ENCODE results near the gene RPGR. TPM values are rescaled to one million over a fixed set of nuclear protein-coding genes. Genes with fewer than 3 reads are reported as not detected.

The RPGR gene
- total and polyA plus RNA-seq, 4 donors = 2.6 to 21.8 (median 11.8) TPM

- intact Hi-C loops (cut with DNase I) = no loop called here
- no peak overlapping the region for H3K27ac ChIP-seq (ENCODE audit: low read depth in 1 of 2, low read length in 2 of 2)
- H3K27me3 ChIP-seq (ENCODE audit: control insufficient read depth in 1 of 2, insufficient read depth in 2 of 2, low read length in 1 of 2) = no peaks in the 10 kb centered on the region
- ATAC-seq (ENCODE audit: low FRiP score) = no peak
- no peaks in the 10 kb centered on the region for H3K4me1 ChIP-seq (ENCODE audit: control insufficient read depth in 1 of 2, insufficient read depth in 2 of 2, low read length in 2 of 2)
- H3K4me3 ChIP-seq (ENCODE audit: low read length in 2 of 2) = no peak overlapping the region
- WGBS, 2 donors = 66 to 68% methylated on average over 3 of the region's 3 CpGs
- no peak for DNase-seq
- no peaks in the 10 kb centered on the region for H3K36me3 ChIP-seq (ENCODE audit: control insufficient read depth in 1 of 2, insufficient read depth in 2 of 2, low read length in 1 of 2)
- no peaks in the 10 kb centered on the region for H3K9me3 ChIP-seq (ENCODE audit: control insufficient read depth, low read length)
Observed at GRCh38 chrX:38341442-38341841, 14.1 kb upstream of the RPGR start.

GRCh38 chrX:38336538-38337240 is 9.4 kb upstream of the RPGR start:
- intact Hi-C loops (cut with DNase I) = no loop called here

GRCh38 chrX:38335382-38335781 is 8.1 kb upstream of the RPGR start:
- Histone ChIP-seq H3K9me3 (ENCODE audit: control insufficient read depth, low read length) (no peaks in the 10 kb centered on the region), H3K4me3 (ENCODE audit: low read length in 2 of 2) (no peak overlapping the region), H3K27me3 (ENCODE audit: control insufficient read depth in 1 of 2, insufficient read depth in 2 of 2, low read length in 1 of 2) (no peaks in the 10 kb centered on the region), H3K27ac (ENCODE audit: low read depth in 1 of 2, low read length in 2 of 2) (no peak overlapping the region), H3K4me1 (ENCODE audit: control insufficient read depth in 1 of 2, insufficient read depth in 2 of 2, low read length in 2 of 2) (no peaks in the 10 kb centered on the region), H3K36me3 (ENCODE audit: control insufficient read depth in 1 of 2, insufficient read depth in 2 of 2, low read length in 1 of 2) (no peaks in the 10 kb centered on the region)
- DNase-seq (no peak), ATAC-seq (ENCODE audit: low FRiP score) (no peak)
- intact Hi-C loops (cut with DNase I) = no loop called here

More at GRCh38 chrX:38336538-38337240, 9.4 kb upstream of the RPGR start:
- 75% methylated on average over 5 of the region's 5 CpGs for WGBS, 2 donors
- Histone ChIP-seq H3K27me3 (ENCODE audit: control insufficient read depth in 1 of 2, insufficient read depth in 2 of 2, low read length in 1 of 2) (no peaks in the 10 kb centered on the region), H3K27ac (ENCODE audit: low read depth in 1 of 2, low read length in 2 of 2) (no peak overlapping the region), H3K4me3 (ENCODE audit: low read length in 2 of 2) (no peak overlapping the region), H3K4me1 (ENCODE audit: control insufficient read depth in 1 of 2, insufficient read depth in 2 of 2, low read length in 2 of 2) (no peaks in the 10 kb centered on the region), H3K9me3 (ENCODE audit: control insufficient read depth, low read length) (no peaks in the 10 kb centered on the region), H3K36me3 (ENCODE audit: control insufficient read depth in 1 of 2, insufficient read depth in 2 of 2, low read length in 1 of 2) (no peaks in the 10 kb centered on the region)
- no peak for DNase-seq
- no peak for ATAC-seq (ENCODE audit: low FRiP score)

- H3K27ac ChIP-seq (ENCODE audit: low read depth in 1 of 2, low read length in 2 of 2) = no peak overlapping the region
- no peak overlapping the region for H3K4me3 ChIP-seq (ENCODE audit: low read length in 2 of 2)
- ATAC-seq (ENCODE audit: low FRiP score) (no peak), DNase-seq (no peak)
- no peaks in the 10 kb centered on the region for H3K27me3 ChIP-seq (ENCODE audit: control insufficient read depth in 1 of 2, insufficient read depth in 2 of 2, low read length in 1 of 2)
- no peaks in the 10 kb centered on the region for H3K9me3 ChIP-seq (ENCODE audit: control insufficient read depth, low read length)
- no peaks in the 10 kb centered on the region for H3K36me3 ChIP-seq (ENCODE audit: control insufficient read depth in 1 of 2, insufficient read depth in 2 of 2, low read length in 1 of 2)
- intact Hi-C loops (cut with DNase I) = no loop called here
- no peaks in the 10 kb centered on the region for H3K4me1 ChIP-seq (ENCODE audit: control insufficient read depth in 1 of 2, insufficient read depth in 2 of 2, low read length in 2 of 2)
Observed at GRCh38 chrX:38332505-38332904, 5.2 kb upstream of the RPGR start.

- Histone ChIP-seq H3K27ac (ENCODE audit: low read depth in 1 of 2, low read length in 2 of 2) (no peak overlapping the region), H3K4me3 (ENCODE audit: low read length in 2 of 2) (no peak overlapping the region), H3K27me3 (ENCODE audit: control insufficient read depth in 1 of 2, insufficient read depth in 2 of 2, low read length in 1 of 2) (no peaks in the 10 kb centered on the region)
Observed at GRCh38 chrX:38327775-38328081, 419 bp upstream of the RPGR start.

GRCh38 chrX:38326086-38326485 is 1.2 kb downstream of the RPGR start:
- no peak for ATAC-seq (ENCODE audit: low FRiP score)
- Histone ChIP-seq H3K27me3 (ENCODE audit: control insufficient read depth in 1 of 2, insufficient read depth in 2 of 2, low read length in 1 of 2) (no peaks in the 10 kb centered on the region), H3K27ac (ENCODE audit: low read depth in 1 of 2, low read length in 2 of 2) (no peak overlapping the region), H3K36me3 (ENCODE audit: control insufficient read depth in 1 of 2, insufficient read depth in 2 of 2, low read length in 1 of 2) (no peaks in the 10 kb centered on the region), H3K9me3 (ENCODE audit: control insufficient read depth, low read length) (no peaks in the 10 kb centered on the region), H3K4me3 (ENCODE audit: low read length in 2 of 2) (no peak overlapping the region), H3K4me1 (ENCODE audit: control insufficient read depth in 1 of 2, insufficient read depth in 2 of 2, low read length in 2 of 2) (no peaks in the 10 kb centered on the region)
- DNase-seq = no peak
- intact Hi-C loops (cut with DNase I) = loop anchor here in 1 of 2 donors (5.0 to 10.0 kb wide), 2 partner anchors 101 to 399 kb away; partner anchors contain the start of gene SRPX
- WGBS, 2 donors = 66 to 73% methylated on average over 3 of the region's 3 CpGs

More at GRCh38 chrX:38327775-38328081, 419 bp upstream of the RPGR start:
- DNase-seq = no peak
- ATAC-seq (ENCODE audit: low FRiP score) = no peak
- no peaks in the 10 kb centered on the region for H3K9me3 ChIP-seq (ENCODE audit: control insufficient read depth, low read length)
- 14 to 18% methylated on average over 4 of the region's 4 CpGs for WGBS, 2 donors
- intact Hi-C loops (cut with DNase I) = loop anchor here in 1 of 2 donors (5.0 to 10.0 kb wide), 2 partner anchors 103 to 400 kb away; partner anchors contain the start of gene SRPX
- no peaks in the 10 kb centered on the region for H3K36me3 ChIP-seq (ENCODE audit: control insufficient read depth in 1 of 2, insufficient read depth in 2 of 2, low read length in 1 of 2)
- no peaks in the 10 kb centered on the region for H3K4me1 ChIP-seq (ENCODE audit: control insufficient read depth in 1 of 2, insufficient read depth in 2 of 2, low read length in 2 of 2)

GRCh38 chrX:38320819-38321218 is 6.5 kb downstream of the RPGR start:
- H3K4me3 ChIP-seq (ENCODE audit: low read length in 2 of 2) = no peak overlapping the region
- 71 to 93% methylated on average over 5 of the region's 5 CpGs for WGBS, 2 donors
- intact Hi-C loops (cut with DNase I) = loop anchor here in 1 of 2 donors (10.0 kb wide), 1 partner anchor 96 kb away; the partner anchor contains the start of gene SRPX

GRCh38 chrX:38318606-38319005 is 8.7 kb downstream of the RPGR start:
- Histone ChIP-seq H3K27ac (ENCODE audit: low read depth in 1 of 2, low read length in 2 of 2) (no peak overlapping the region), H3K4me3 (ENCODE audit: low read length in 2 of 2) (no peak overlapping the region), H3K36me3 (ENCODE audit: control insufficient read depth in 1 of 2, insufficient read depth in 2 of 2, low read length in 1 of 2) (no peaks in the 10 kb centered on the region), H3K4me1 (ENCODE audit: control insufficient read depth in 1 of 2, insufficient read depth in 2 of 2, low read length in 2 of 2) (no peaks in the 10 kb centered on the region), H3K9me3 (ENCODE audit: control insufficient read depth, low read length) (no peaks in the 10 kb centered on the region), H3K27me3 (ENCODE audit: control insufficient read depth in 1 of 2, insufficient read depth in 2 of 2, low read length in 1 of 2) (no peaks in the 10 kb centered on the region)
- DNase-seq (no peak), ATAC-seq (ENCODE audit: low FRiP score) (no peak)
- intact Hi-C loops (cut with DNase I) = no loop called here
- WGBS, 2 donors = 53 to 72% methylated on average over 4 of the region's 4 CpGs

More at GRCh38 chrX:38320819-38321218, 6.5 kb downstream of the RPGR start:
- Histone ChIP-seq H3K36me3 (ENCODE audit: control insufficient read depth in 1 of 2, insufficient read depth in 2 of 2, low read length in 1 of 2) (no peaks in the 10 kb centered on the region), H3K4me1 (ENCODE audit: control insufficient read depth in 1 of 2, insufficient read depth in 2 of 2, low read length in 2 of 2) (no peaks in the 10 kb centered on the region), H3K27me3 (ENCODE audit: control insufficient read depth in 1 of 2, insufficient read depth in 2 of 2, low read length in 1 of 2) (no peaks in the 10 kb centered on the region), H3K9me3 (ENCODE audit: control insufficient read depth, low read length) (no peaks in the 10 kb centered on the region), H3K27ac (ENCODE audit: low read depth in 1 of 2, low read length in 2 of 2) (no peak overlapping the region)
- DNase-seq (no peak), ATAC-seq (ENCODE audit: low FRiP score) (no peak)

GRCh38 chrX:38318196-38318595 is 9.1 kb downstream of the RPGR start:
- H3K36me3 ChIP-seq (ENCODE audit: control insufficient read depth in 1 of 2, insufficient read depth in 2 of 2, low read length in 1 of 2) = no peaks in the 10 kb centered on the region
- WGBS, 2 donors = 67 to 90% methylated on average over 3 of the region's 3 CpGs
- ATAC-seq (ENCODE audit: low FRiP score) = no peak
- H3K27me3 ChIP-seq (ENCODE audit: control insufficient read depth in 1 of 2, insufficient read depth in 2 of 2, low read length in 1 of 2) = no peaks in the 10 kb centered on the region
- H3K9me3 ChIP-seq (ENCODE audit: control insufficient read depth, low read length) = no peaks in the 10 kb centered on the region
- H3K4me1 ChIP-seq (ENCODE audit: control insufficient read depth in 1 of 2, insufficient read depth in 2 of 2, low read length in 2 of 2) = no peaks in the 10 kb centered on the region
- no peak overlapping the region for H3K27ac ChIP-seq (ENCODE audit: low read depth in 1 of 2, low read length in 2 of 2)
- H3K4me3 ChIP-seq (ENCODE audit: low read length in 2 of 2) = no peak overlapping the region
- intact Hi-C loops (cut with DNase I) = no loop called here
- DNase-seq = no peak
